HFF-Myc (cell line): ENCODE measurements around the gene GUCA2B.

Source experiments
- DNase-seq: peaks from one replicate; pipeline ENCODE4 v3.0.0-alpha.2; 2011; ENCODE audit warnings: low read depth; ENCODE audit errors: extremely low read depth
- H3K4me3 ChIP-seq: replicated peaks from 2 replicates; pipeline ENCODE4 v1.5.1; 2011; ENCODE audit warnings: low read depth, mild to moderate bottlenecking, control low read depth, low read length
- TF ChIP-seq, protein P1 (sequence below): IDR thresholded peaks from 2 replicates; pipeline ENCODE4 v1.5.1; 2012; ENCODE audit warnings: mild to moderate bottlenecking, low read depth, low read length, control low read depth; ENCODE audit errors: missing control alignments

Gene GUCA2B

DNA sequence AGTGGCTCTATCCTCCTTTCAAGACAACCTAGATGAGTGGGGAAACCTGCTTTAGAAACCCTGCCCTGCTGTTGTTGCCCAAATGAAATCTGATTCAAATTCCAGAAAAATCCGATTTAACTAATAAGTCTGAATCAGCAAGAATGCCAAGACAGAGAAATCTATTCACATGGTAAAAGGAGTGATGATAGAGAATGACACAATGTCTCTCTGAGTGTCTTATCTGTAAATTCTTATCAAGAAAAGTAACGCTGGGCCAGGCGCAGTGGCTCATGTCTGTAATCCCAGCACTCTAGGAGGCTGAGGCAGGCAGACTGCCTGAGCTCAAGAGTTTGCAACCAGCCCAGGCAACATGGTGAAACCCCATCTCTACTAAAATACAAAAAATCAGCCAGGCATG lies 25.0 kb downstream of the GUCA2B start:
- DNase-seq: no peak
- TF ChIP-seq, protein P1, sequence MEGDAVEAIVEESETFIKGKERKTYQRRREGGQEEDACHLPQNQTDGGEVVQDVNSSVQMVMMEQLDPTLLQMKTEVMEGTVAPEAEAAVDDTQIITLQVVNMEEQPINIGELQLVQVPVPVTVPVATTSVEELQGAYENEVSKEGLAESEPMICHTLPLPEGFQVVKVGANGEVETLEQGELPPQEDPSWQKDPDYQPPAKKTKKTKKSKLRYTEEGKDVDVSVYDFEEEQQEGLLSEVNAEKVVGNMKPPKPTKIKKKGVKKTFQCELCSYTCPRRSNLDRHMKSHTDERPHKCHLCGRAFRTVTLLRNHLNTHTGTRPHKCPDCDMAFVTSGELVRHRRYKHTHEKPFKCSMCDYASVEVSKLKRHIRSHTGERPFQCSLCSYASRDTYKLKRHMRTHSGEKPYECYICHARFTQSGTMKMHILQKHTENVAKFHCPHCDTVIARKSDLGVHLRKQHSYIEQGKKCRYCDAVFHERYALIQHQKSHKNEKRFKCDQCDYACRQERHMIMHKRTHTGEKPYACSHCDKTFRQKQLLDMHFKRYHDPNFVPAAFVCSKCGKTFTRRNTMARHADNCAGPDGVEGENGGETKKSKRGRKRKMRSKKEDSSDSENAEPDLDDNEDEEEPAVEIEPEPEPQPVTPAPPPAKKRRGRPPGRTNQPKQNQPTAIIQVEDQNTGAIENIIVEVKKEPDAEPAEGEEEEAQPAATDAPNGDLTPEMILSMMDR: no peak
- no peak overlapping the region for H3K4me3 ChIP-seq

DNA sequence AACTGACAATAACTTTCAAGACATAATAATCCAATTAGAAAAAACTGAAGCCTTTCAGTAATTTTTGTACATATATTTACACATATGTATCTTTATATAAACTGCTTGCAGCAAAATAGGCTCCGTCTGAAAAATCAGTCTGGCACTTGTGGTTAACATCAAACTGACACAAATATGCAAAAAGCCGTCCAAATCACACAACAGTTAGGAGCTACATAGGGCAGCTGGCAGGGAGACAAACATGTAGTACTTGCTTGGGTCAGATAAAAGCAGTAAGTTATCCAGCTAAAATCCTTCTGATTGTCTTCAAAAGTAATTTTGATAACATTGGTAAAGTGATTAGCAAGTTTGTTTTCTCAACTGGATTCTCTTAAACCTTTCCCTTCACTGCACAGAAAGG lies 26.1 kb downstream of the GUCA2B start:
- DNase-seq: no peak
- no peak overlapping the region for H3K4me3 ChIP-seq
- TF ChIP-seq, protein P1: no peak

DNA sequence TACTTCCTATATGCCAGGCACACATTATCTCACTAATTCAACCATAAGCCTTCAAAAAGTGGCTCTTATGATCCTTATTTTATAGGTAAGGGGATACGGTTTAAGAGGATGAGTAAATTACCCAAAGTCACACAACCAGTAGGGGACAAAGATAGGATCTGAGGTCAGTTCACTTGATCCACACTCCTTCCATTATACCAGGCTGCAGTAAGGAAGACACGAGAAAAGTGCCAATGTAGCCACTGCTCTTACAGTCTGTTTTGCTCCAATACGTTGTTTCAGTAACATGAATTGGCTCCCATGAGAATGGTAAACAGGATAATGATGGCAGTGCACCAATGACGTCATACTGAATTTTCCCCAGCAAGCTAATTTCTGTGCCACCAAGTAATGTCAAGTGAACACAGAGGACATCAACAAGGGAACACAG lies 26.7 kb downstream of the GUCA2B start:
- TF ChIP-seq, protein P1: no peak
- H3K4me3 ChIP-seq: no peak overlapping the region

DNA sequence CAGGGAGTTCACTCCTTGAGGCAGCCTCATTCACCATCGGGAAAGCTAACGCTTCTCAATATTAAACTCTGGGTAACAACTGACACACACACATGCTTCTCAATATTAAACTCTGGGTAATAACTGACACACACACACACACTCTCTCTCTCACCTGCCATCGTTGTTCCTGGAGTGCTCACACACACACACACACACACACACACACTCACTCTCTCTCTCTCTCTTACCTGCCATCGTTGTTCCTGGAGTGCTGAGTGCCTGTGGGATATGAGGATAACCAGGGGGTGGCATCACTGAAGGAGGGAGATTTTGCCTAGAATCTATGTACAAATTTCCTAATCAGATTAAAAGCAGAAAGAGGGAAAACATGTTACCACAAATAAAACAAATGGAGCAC lies 28.5 kb downstream of the GUCA2B start:
- DNase-seq: no peak
- TF ChIP-seq, protein P1: no peak
- no peak overlapping the region for H3K4me3 ChIP-seq

More for the DNA sequence above, 26.7 kb downstream of the GUCA2B start:
- DNase-seq: no peak

DNA sequence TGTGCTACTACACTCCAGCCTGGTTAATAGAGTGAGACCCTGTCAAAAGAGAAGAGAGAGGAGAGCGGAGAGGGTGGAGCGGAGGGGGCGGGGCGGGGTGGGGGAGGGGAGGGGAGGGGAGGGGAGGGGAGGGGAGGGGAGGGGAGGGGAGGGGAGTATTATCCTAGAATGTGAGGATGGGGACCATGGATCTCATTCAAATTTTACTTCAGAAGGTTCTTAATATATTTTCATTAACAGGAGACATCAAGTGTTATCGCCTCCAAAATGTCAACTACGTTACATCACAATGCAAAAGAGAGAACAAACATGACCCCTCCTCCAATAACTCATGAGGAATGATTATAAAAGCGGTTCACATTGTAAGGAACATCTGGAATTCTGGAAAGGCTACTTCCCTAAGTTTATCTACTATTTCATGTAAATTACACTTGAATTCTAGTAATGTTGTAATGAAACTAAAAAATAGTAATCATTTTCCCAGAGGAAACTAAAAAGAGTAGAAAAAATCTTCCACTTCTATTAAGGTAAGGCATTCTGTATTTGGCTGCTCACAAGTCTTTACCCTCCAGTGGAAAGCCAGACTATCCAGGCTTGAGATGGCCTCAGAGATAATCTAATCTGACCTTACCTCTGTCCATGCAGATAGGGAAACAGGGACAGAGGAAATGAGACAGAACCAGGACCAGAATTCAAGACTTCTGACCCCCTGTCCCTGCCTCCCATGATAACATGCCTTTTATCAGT lies 30.2 kb downstream of the GUCA2B start:
- DNase-seq: no peak

DNA sequence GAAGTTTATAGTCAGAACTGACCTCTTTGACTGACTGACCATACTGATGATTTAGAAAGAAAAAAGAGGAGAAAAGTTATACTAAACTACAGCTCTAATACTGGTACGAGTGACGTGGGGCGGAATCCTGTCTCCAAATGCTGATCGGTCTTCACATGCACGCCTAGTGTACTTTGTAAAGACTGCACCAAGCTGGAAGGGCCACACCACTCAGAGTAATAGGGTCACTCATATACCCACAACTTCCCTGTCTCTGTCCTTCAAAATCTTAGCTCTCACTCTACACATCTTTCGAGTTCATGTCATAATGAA lies 30.7 kb downstream of the GUCA2B start:
- no peak overlapping the region for H3K4me3 ChIP-seq
- TF ChIP-seq, protein P1: no peak
- DNase-seq: no peak

More for the DNA sequence above, 30.2 kb downstream of the GUCA2B start:
- TF ChIP-seq, protein P1: no peak
- H3K4me3 ChIP-seq: no peak overlapping the region

DNA sequence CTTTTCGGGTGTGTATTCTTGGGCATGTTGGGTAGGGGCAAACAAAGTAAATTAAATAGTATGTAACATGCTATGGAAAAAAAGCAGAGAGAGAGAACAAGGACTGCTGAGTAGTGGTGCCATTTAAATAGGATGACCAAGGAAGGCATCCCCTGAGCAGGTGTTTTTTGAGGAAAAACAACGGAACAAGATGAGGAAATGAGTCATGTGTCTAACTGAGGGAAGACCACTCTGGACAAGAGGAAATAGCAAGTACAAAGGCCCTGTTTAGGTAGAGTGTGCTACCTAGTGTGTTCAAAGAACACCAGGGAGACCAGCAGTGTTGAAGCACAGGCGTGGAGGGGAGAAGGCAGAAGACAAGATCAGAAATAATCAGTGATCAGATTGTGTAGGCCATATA lies 31.4 kb downstream of the GUCA2B start:
- no peak overlapping the region for H3K4me3 ChIP-seq
- no peak for DNase-seq
- TF ChIP-seq, protein P1: no peak
